ENCODE results near the gene CAMTA2. TPM values are rescaled to one million over a fixed set of nuclear protein-coding genes. Genes with fewer than 3 reads are reported as not detected.
A peak's percentile ranks its signal among the peaks of the same experiment; 100 is the strongest.

Gene CAMTA2
- total RNA-seq, 8 experiments from 2014 or later = 6.2 to 36.9 (median 10.6) TPM

- in situ Hi-C loops (cut with MboI; ENCODE audit: low pct_unique_long_range_greater_than_20kb in 2 of 9, low sequenced_read_pairs in 9 of 9, unreplicated experiment in 9 of 9) = no loop called here
- H3K4me3 ChIP-seq = peak within 1 kb of the TSS; percentile 63 to 85 (median 75)
- H3K4me1 ChIP-seq (replicated peaks in 1 of 2) = peaks cover 12 to 18% of the 10 kb centered on the region in 2 donors
- 0% methylated on average over 1 to 2 of the region's 93 CpGs; no CpG with 5 or more reads in 8 of the 10 experiments for WGBS, 10 experiments
- peak; percentile 83 to 90 (median 89) for ATAC-seq (replicated peaks in 6 of 8)
- peak within 1 kb of the TSS; percentile 90 for H3K27ac ChIP-seq
These were observed 10.0 kb upstream of the CAMTA2 start, which contains the start of the genes INCA1 and KIF1C for GRCh38 chr17:4997302-4998026. Gene INCA1 (minus strand): TSS chr17:4997522. CDS start chr17:4994437, 3,085 bp downstream. Gene KIF1C (plus strand): TSS chr17:4997950. CDS start chr17:5000247, 2,297 bp downstream.

- no peak for ATAC-seq (replicated peaks in 6 of 8)
- WGBS, 10 experiments = 71 to 100% (median 91%) methylated on average over 1 to 4 of the region's 6 CpGs; no CpG with 5 or more reads in 6 of the 10 experiments
- in situ Hi-C loops (cut with MboI; ENCODE audit: low pct_unique_long_range_greater_than_20kb in 2 of 9, low sequenced_read_pairs in 9 of 9, unreplicated experiment in 9 of 9) = no loop called here
- H3K4me3 ChIP-seq = no peak overlapping the region
- H3K27ac ChIP-seq = no peak overlapping the region
- H3K4me1 ChIP-seq (replicated peaks in 1 of 2) = peaks cover 5 to 12% of the 10 kb centered on the region in 2 donors
These were observed 6.7 kb upstream of the CAMTA2 start for GRCh38 chr17:4994081-4994595.

GRCh38 chr17:4987767-4988567, 492 bp upstream of the CAMTA2 start:
- Histone ChIP-seq H3K4me3 (peak overlapping the region; percentile 61 to 98 (median 64)), H3K27ac (peak overlapping the region; percentile 57 to 79), H3K4me1 (replicated peaks in 1 of 2) (peaks cover 11 to 16% of the 10 kb centered on the region in 2 donors)
- peak in 3 of 8 experiments; percentile 1 to 26 (median 20) for ATAC-seq (replicated peaks in 6 of 8)
- in situ Hi-C loops (cut with MboI; ENCODE audit: low pct_unique_long_range_greater_than_20kb in 2 of 9, low sequenced_read_pairs in 9 of 9, unreplicated experiment in 9 of 9) = no loop called here
- WGBS, 10 experiments = 0 to 40% (median 6%) methylated on average over 1 to 9 of the region's 30 CpGs; no CpG with 5 or more reads in 1 of the 10 experiments

- peak in 2 of 8 experiments; percentile 3 to 6 for ATAC-seq (replicated peaks in 6 of 8)
- peak overlapping the region; percentile 61 to 98 (median 64) for H3K4me3 ChIP-seq
- WGBS, 10 experiments = 20 to 72% (median 40%) methylated on average over 1 to 5 of the region's 5 CpGs; no CpG with 5 or more reads in 7 of the 10 experiments
- H3K4me1 ChIP-seq (replicated peaks in 1 of 2) = peaks cover 11 to 16% of the 10 kb centered on the region in 2 donors
- in situ Hi-C loops (cut with MboI; ENCODE audit: low pct_unique_long_range_greater_than_20kb in 2 of 9, low sequenced_read_pairs in 9 of 9, unreplicated experiment in 9 of 9) = no loop called here
- peak overlapping the region; percentile 57 to 79 for H3K27ac ChIP-seq
These were observed 1.1 kb downstream of the CAMTA2 start for GRCh38 chr17:4986403-4986802.

- peaks cover 0 to 7% of the 10 kb centered on the region in 2 donors for H3K4me1 ChIP-seq (replicated peaks in 1 of 2)
- 0 to 100% (median 92%) methylated on average over 1 to 4 of the region's 5 CpGs; no CpG with 5 or more reads in 4 of the 10 experiments for WGBS, 10 experiments
- in situ Hi-C loops (cut with MboI; ENCODE audit: low pct_unique_long_range_greater_than_20kb in 2 of 9, low sequenced_read_pairs in 9 of 9, unreplicated experiment in 9 of 9) = no loop called here
- ATAC-seq (replicated peaks in 6 of 8) = no peak
- H3K4me3 ChIP-seq = no peak overlapping the region
- no peak overlapping the region for H3K27ac ChIP-seq
These were observed 5.2 kb downstream of the CAMTA2 start for GRCh38 chr17:4982305-4982704.

- ATAC-seq (replicated peaks in 6 of 8) = peak; percentile 39 to 96 (median 56)
- Histone ChIP-seq H3K4me1 (replicated peaks in 1 of 2) (no peaks in the 10 kb centered on the region), H3K27ac (no peak overlapping the region), H3K4me3 (no peak overlapping the region)
- 0 to 100% (median 21%) methylated on average over 1 to 3 of the region's 6 CpGs; no CpG with 5 or more reads in 5 of the 10 experiments for WGBS, 10 experiments
- in situ Hi-C loops (cut with MboI; ENCODE audit: low pct_unique_long_range_greater_than_20kb in 2 of 9, low sequenced_read_pairs in 9 of 9, unreplicated experiment in 9 of 9) = no loop called here
These were observed 6.7 kb downstream of the CAMTA2 start for GRCh38 chr17:4980644-4981216.

GRCh38 chr17:4978726-4979125, 8.7 kb downstream of the CAMTA2 start:
- Histone ChIP-seq H3K4me1 (replicated peaks in 1 of 2) (no peaks in the 10 kb centered on the region), H3K4me3 (no peak overlapping the region), H3K27ac (no peak overlapping the region)
- ATAC-seq (replicated peaks in 6 of 8) = no peak
- in situ Hi-C loops (cut with MboI; ENCODE audit: low pct_unique_long_range_greater_than_20kb in 2 of 9, low sequenced_read_pairs in 9 of 9, unreplicated experiment in 9 of 9) = no loop called here

- in situ Hi-C loops (cut with MboI; ENCODE audit: low pct_unique_long_range_greater_than_20kb in 2 of 9, low sequenced_read_pairs in 9 of 9, unreplicated experiment in 9 of 9) = loop anchor here in 1 of 9 experiments (25.0 kb wide), 1 partner anchor 88 kb away; no protein-coding TSS in a partner anchor
- peaks cover 9 to 10% of the 10 kb centered on the region in 2 donors for H3K4me1 ChIP-seq (replicated peaks in 1 of 2)
- no peak overlapping the region for H3K27ac ChIP-seq
- 82 to 100% (median 90%) methylated on average over 1 to 3 of the region's 9 CpGs; no CpG with 5 or more reads in 7 of the 10 experiments for WGBS, 10 experiments
- no peak overlapping the region for H3K4me3 ChIP-seq
- no peak for ATAC-seq (replicated peaks in 6 of 8)
These were observed 13.3 kb downstream of the CAMTA2 start for GRCh38 chr17:4974115-4974670.

- Histone ChIP-seq H3K4me3 (no peak overlapping the region), H3K27ac (no peak overlapping the region), H3K4me1 (replicated peaks in 1 of 2) (peaks cover 10 to 16% of the 10 kb centered on the region in 2 donors)
- ATAC-seq (replicated peaks in 6 of 8) = no peak
- in situ Hi-C loops (cut with MboI; ENCODE audit: low pct_unique_long_range_greater_than_20kb in 2 of 9, low sequenced_read_pairs in 9 of 9, unreplicated experiment in 9 of 9) = loop anchor here in 1 of 9 experiments (25.0 kb wide), 1 partner anchor 89 kb away; no protein-coding TSS in a partner anchor
- 80 to 92% (median 90%) methylated on average over 1 to 5 of the region's 10 CpGs; no CpG with 5 or more reads in 6 of the 10 experiments for WGBS, 10 experiments
These were observed 14.0 kb downstream of the CAMTA2 start for GRCh38 chr17:4973256-4974114.

GRCh38 chr17:4972752-4973151, 14.7 kb downstream of the CAMTA2 start:
- ATAC-seq (replicated peaks in 6 of 8) = no peak
- H3K4me1 ChIP-seq (replicated peaks in 1 of 2) = peaks cover 10 to 18% of the 10 kb centered on the region in 2 donors
- H3K27ac ChIP-seq = no peak overlapping the region
- in situ Hi-C loops (cut with MboI; ENCODE audit: low pct_unique_long_range_greater_than_20kb in 2 of 9, low sequenced_read_pairs in 9 of 9, unreplicated experiment in 9 of 9) = loop anchor here in 1 of 9 experiments (25.0 kb wide), 1 partner anchor 90 kb away; no protein-coding TSS in a partner anchor
- no peak overlapping the region for H3K4me3 ChIP-seq
- WGBS, 10 experiments = 81 to 83% methylated on average over 1 to 6 of the region's 12 CpGs; no CpG with 5 or more reads in 8 of the 10 experiments

GRCh38 chr17:4972322-4972721, 15.2 kb downstream of the CAMTA2 start:
- ATAC-seq (replicated peaks in 6 of 8) = no peak
- in situ Hi-C loops (cut with MboI; ENCODE audit: low pct_unique_long_range_greater_than_20kb in 2 of 9, low sequenced_read_pairs in 9 of 9, unreplicated experiment in 9 of 9) = loop anchor here in 1 of 9 experiments (25.0 kb wide), 1 partner anchor 90 kb away; no protein-coding TSS in a partner anchor
- Histone ChIP-seq H3K4me3 (no peak overlapping the region), H3K27ac (no peak overlapping the region), H3K4me1 (replicated peaks in 1 of 2) (peaks cover 10 to 18% of the 10 kb centered on the region in 2 donors)
- WGBS, 10 experiments = 20 to 100% (median 60%) methylated on average over 1 of the region's 12 CpGs; no CpG with 5 or more reads in 7 of the 10 experiments
